A673 (cell line): ENCODE measurements around the gene EEF1AKMT3.

ENCODE experiments used
- EZH2 ChIP-seq: fragments of 200-600 bp; sonication (generic); IDR thresholded peaks from 2 replicates; pipeline ENCODE4 v1.6.1; 2017; ENCODE audit warnings: borderline replicate concordance, low read depth, mild to moderate bottlenecking, mixed read lengths, antibody characterized with exemption, low read length; ENCODE audit not compliant: poor library complexity, severe bottlenecking
- TF ChIP-seq, protein P1 (sequence below): fragments of 300-800, 200-600 bp; sonication (generic); conservative IDR thresholded peaks from 2 replicates; pipeline ENCODE4 v1.5.1; 2017; ENCODE audit warnings: low read depth, mild to moderate bottlenecking, antibody characterized with exemption, low read length, moderate library complexity, mixed read lengths

- TF ChIP-seq, protein P1, sequence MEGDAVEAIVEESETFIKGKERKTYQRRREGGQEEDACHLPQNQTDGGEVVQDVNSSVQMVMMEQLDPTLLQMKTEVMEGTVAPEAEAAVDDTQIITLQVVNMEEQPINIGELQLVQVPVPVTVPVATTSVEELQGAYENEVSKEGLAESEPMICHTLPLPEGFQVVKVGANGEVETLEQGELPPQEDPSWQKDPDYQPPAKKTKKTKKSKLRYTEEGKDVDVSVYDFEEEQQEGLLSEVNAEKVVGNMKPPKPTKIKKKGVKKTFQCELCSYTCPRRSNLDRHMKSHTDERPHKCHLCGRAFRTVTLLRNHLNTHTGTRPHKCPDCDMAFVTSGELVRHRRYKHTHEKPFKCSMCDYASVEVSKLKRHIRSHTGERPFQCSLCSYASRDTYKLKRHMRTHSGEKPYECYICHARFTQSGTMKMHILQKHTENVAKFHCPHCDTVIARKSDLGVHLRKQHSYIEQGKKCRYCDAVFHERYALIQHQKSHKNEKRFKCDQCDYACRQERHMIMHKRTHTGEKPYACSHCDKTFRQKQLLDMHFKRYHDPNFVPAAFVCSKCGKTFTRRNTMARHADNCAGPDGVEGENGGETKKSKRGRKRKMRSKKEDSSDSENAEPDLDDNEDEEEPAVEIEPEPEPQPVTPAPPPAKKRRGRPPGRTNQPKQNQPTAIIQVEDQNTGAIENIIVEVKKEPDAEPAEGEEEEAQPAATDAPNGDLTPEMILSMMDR: no peak
- TF ChIP-seq EZH2: no peak
Observed at GRCh38 chr12:57771236-57771872, 1.1 kb upstream of the EEF1AKMT3 start.
